Measurements from ENCODE around the gene UBB.

GRCh38 chr17:16427020-16427419, 46.1 kb downstream of the UBB start:
- TF ChIP-seq CTCF (conservative IDR thresholded peaks at IDR 0.05; ENCODE audit: low read length) (no peak), EZH2phosphoT487 (IDR thresholded peaks at IDR 0.05; ENCODE audit: borderline replicate concordance, low read depth, low read length) (no peak)
